HTR-8/SVneo (cell line): ENCODE data around the gene SFI1.
"Not testable (repeated sequence)": the region's sequence is repeated elsewhere in the genome, so short reads cannot be mapped to it uniquely, and the experiment has no call there.

Source experiments
- DNase-seq: peaks from one replicate; pipeline ENCODE4 v3.0.0; 2011; ENCODE audit warnings: low spot score, mixed read lengths; ENCODE audit not compliant: insufficient read length
- FAIRE-seq: peaks from 2 replicates; lab custom pipeline; 2011; peaks lifted over from hg19 to GRCh38; lab: Jason Lieb, UNC

The SFI1 gene

DNA sequence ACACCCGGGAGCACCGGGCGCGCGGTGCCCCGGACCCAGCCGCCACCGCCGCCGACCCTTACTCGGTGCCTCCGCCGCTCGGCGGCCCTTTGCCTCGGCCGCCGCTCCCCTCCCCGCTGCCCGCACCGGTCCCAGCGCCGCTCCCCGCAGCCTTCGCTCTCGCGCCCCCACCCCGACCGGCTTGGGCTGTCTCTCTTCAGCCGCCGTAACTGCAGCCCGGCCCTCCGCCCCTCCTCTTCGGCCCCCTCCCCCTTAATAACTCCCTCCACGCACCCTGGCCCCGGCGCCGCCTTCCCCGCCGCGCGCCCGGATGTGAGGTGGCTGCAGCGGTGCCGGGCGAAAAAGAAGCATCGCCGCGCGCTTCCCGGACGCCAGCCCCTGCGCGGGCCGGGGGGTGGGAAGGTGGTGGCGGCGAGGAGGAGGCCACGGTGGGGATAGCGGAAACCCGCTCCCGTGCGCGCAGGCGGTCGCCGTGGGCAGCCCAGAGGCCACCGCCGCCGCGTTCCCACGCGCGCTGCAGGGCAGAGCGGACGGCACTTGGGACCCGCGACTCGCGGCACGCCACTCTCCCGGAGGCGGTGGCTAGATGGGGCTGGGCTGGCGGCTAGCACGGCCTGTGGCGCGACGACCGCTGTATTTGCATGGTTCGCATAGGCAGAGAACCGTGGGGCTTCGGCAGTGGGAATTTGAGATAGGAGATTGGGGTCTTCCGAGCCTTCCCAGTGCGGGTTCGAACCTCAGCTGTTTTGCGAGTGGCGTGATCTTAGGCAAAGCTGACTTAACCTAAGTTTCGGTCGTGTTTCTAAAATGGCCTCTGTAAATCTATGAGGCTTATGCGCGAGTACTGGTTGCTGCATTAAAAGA, 6.5 kb upstream of the SFI1 start, which contains the start of gene EIF4ENIF1:
EIF4ENIF1 (minus strand) TSS at position 211 of the 864 bp plus-strand sequence. CDS start 1,124 bp downstream, outside the sequence.
- FAIRE-seq = peak; percentile 46
- peak; percentile 69 for DNase-seq

DNA sequence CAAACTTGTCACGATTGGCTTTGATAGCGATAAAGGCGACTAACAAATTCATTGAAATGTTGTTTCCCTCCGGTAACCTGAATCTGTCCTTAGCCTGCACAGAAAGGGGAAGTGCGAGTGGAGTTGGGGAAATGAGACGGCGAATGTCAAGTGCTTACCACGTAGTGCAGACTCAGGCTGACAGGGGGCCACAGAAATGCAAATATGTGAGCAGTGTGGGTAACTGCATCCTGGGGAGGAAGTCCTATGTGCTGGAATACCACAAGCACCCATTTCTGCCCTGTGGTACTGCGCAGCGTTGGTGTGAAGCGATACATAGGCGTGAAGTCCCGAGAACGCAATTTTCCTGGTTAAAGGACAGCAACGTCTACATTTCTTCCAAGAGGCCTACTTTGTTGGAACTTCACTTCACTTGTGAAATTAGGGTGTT, 5.8 kb upstream of the SFI1 start:
- FAIRE-seq = peak; percentile 38

DNA sequence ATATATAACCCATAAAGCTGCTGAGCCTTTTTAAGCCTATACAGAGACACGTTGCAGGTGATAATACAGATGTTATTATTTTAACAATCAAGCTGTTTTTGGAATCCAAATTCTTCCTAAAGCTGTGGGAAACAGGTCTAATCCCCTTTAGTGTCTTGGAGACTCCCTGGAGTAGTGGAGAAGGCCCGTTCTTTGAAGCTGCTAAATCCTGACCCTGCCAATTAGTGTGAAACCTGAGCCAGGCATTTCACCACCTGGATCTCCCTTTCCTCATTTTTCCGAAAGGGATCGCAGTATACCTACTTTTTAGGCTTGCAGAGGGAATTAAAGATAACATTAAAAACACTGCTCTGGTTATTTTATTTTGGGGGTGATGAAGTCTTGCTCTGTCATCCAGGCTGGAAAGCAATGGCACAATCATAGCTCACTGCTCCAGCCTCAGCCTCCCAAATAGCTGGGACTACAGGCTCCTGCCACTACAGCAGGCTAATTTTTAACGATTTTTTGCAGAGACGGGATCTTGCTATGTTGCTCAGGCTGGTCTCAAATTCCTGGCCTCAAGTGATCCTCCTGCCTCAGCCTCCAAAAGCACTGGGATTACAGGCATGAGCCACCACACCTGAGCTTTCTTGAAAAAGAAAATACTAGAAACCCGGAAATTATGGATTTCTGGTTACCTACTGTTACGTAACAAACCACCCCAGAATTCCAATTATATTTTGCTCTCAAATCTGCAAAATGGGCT, 4.9 kb upstream of the SFI1 start:
- no peak for FAIRE-seq
- no peak for DNase-seq

More for the DNA sequence above, 5.8 kb upstream of the SFI1 start:
- DNase-seq = peak; percentile 42

DNA sequence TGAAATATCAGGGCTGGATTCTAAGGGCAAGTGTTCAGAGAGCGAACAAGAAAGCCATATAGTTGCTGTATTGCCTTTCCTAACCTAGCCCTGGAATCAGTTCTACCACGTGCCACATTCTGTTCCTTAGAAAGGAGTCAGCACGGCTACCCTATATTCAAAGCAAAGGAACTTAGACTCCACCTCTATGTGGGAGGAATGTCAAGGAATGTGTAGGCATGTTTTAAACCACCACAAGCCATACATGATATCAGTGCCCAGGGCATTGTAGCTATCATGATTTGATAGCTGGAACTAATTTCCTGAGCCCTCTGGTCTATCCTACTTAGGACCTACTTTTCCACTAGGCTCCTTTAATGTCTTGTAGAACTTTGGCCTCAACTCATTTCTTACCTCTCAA, 4.2 kb upstream of the SFI1 start:
- FAIRE-seq = no peak
- no peak for DNase-seq

DNA sequence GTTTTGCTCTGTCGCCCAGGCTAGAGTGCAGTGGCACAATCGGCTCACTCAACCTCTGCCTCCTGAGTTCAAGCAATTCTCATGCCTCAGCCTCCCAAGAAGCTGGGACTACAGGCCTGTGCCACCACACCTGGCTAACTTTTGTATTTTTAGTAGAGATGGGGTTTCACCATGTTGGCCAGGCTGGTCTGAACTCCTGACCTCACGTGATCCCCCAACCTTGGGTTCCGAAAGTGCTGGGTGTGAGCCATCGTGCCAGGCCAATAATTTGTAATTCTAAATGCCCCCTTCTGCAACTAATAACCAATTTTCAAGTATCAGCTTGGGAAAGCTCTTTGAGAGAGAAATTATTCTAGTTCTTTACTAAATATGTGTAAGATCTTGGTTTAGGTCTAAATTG, 3.0 kb upstream of the SFI1 start:
- DNase-seq, FAIRE-seq: not testable (repeated sequence)

DNA sequence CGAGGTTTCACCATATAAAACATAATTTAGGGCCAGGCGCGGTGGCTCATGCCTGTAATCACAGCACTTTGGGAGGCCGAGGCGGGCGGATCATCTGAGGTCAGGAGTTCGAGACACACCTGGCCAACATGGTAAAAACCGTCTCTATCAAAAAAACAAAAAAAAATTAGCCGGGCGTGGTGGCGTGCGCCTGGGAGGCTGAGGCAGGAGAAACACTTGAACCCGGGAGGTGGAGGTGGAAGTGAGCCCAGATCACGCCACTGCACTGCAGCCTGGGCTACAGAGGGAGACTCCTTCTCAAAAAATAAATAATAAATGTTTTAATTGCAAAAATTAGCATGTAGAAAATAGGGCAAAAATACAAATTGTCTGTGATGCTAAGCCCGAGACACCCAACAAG, 993 bp upstream of the SFI1 start:
- DNase-seq = no peak
- FAIRE-seq = no peak

DNA sequence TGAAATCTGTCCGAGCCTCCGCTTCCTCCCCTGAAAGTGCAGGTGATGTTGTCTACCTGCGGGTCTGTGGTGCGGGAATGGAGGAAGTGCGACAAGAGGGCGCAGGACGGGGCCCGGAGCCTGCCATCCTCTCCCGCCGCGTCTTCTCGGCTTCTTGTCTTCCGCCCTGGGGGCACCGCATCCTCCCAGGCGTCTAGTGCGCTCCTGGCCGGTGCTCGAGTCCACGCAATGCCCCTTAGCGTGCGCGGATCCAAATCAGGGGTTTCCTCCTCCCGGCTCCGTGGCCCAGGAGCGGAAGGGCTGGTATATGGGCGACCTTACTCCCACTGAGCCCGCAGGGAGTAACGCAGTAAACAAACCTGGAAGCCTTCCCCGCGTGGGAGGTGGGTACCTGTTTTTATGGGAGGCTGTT, 405 bp downstream of the SFI1 start:
- FAIRE-seq (no peak), DNase-seq (no peak)

DNA sequence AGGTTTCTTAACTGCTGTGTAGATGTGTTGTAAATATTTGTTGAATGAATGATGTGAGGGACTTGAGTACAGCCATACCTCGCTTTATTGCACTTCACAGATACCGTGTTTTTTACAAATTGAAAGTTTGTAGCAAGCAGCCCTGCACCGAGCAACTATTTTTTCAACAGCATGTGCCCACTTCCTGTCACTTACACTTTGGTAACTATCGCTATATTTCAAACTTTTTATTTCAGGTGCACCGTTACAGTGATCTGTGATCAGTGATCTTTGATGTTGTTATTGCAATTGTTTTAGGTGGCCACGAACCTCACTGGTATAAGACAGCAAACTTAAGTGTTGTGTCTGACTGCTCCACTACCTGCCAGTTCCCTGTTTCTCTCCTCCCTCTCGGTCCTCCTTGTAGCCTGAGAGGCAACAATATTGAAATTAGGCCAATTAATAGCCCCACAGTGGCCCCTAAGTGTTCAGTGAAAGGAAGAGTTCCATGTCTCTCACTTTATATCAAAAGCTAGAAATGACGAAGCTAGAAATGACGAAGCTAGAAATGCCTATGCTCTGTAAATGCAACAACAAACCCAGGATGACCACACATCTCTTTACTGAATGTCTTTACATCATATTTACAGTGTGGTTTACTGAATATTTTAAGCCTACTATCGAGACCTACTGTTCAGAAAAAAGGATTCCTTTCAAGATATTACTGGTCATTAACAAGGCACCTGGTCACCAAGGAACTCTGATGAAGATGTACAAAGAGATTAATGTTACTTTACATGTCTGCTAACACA, 1.0 kb downstream of the SFI1 start:
- no peak for FAIRE-seq
- no peak for DNase-seq

DNA sequence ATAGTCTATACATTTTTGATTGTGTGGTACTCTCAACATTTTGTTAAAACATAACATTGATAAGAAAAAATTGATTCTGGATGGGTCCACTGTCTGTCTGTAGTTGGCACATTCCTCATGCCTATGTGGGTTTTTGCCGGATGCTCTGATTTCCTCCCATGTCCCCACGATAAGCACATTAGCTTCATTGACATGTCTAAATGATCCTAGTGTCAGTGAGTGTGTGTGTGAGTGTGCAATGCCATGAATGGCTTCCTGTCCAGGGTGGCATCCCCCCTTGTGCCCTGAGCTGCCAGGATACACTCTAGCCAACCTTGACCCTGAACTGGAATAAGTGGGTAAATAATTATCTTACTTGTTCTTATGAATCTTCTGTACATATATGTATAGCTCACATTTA, 5.4 kb downstream of the SFI1 start:
- no peak for DNase-seq
- no peak for FAIRE-seq

DNA sequence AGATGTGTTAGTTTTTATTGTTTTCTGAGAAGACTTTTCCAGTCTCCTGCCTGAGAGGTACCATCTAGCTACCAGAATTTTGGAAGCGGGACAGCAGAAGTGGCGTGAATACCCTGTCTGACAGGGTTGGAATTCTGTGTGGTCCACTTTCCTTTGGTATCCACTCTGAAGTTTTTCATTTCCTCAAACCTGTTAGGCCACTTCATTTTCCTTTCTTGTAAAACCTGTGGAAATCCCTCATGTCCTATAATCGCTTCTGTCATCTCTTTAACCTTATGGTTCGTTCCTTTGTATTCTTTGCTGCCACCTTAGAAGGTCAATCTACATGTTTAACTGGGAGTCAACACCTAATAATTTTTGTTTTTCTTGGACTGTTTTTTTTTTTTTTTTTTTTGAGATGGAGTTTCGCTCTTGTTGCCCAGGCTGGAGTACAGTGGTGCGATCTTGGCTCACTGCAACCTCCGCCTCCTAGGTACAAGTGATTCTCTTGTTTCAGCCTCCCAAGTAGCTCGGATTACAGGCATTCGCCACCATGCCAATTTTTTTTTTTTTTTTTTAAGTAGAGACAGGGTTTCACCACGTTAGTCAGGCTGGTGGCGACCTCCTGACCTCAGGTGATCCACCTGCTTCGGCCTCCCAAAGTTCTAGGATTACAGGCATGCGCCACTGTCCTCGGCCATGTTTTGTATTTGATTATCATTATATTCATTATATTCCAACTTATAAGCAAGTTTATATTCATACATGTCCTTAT, 7.1 kb downstream of the SFI1 start:
- DNase-seq (no peak), FAIRE-seq (no peak)

DNA sequence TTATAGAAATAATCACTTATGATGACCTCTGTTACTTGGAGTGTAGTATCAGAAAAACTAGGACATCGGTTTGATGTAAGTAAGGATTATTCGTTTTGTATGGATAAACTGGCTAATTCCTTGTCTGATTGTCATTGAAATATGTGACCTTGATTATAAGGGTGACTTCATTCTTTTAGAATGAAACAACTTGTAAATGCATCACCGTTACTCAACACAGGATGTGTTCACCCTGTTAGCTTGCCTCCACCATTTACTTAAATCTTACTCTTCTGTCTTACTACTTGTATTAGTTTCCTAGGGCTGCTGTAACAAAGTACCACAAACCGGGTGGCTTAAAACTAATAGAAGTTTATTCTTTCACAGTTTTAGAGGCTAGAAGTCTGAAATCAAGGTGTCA, 7.9 kb downstream of the SFI1 start:
- FAIRE-seq (no peak), DNase-seq (no peak)

DNA sequence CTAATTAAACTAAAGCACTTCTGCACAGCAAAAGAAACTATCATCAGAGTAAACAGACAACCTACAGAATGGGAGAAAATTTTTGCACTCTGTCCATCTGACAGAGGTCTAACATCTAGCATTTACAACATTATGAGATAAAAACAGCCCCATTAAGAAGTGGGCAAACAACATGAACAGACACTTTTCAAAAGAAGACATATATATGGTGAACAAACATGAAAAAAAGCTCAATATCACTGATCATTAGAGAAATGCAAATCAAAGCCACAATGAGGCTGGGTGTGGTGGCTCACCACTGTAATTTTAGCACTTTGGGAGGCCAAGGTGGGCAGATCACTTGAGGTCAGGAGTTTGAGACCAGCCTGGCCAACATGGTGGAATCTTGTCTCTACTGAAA, 11.2 kb downstream of the SFI1 start:
- not testable (repeated sequence) for FAIRE-seq, DNase-seq

DNA sequence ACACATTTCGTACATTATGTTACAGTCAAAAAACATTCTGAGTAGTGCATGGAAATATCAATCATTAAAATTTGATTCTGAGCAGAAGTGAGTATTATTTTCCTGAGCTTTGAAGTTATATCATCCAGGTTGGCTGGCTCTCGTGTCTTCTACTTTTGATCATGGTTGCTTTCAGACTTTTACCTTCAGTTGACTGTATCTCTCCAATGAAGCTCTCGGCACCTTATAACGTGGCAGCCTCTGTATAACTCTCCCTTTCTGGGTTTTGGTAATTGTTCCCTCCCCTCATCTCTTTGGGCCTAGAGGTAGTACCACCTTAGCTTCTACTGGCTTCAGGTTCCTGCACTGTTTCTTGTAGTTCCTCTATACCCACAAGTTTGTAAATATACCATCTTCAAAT, 12.2 kb downstream of the SFI1 start:
- no peak for FAIRE-seq
- no peak for DNase-seq

DNA sequence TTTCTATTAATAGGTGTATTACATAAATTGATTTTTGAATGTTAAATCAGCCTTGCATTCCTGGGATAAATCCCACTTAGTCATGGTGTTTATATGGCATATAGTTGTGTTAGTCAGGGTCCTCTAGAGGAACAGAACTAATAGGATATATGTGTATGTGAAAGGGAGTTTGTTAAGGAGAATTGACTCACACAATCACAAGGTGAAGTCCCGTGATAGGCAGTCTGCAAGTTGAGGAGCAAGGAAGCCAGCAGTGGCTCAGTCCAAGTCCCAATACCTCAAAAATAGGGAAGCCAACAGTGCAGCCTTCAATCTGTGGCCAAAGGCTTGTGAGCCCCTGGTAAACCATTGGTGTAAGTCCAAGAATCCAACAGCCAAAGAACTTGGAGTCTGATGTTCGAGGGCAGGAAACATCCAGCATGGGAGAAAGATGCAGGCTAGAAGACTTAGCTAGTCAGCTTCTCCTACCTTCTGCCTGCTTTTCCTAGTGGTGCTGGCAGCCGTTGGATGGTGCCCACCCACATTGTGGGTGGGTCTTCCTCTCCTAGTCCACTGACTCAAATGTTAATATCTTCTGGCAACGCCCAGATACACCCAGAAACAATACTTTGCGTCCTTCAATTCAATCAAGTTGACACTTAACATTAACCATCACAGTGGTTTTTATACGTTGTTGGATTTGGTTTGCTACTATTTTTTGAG, 12.9 kb downstream of the SFI1 start:
- DNase-seq (no peak), FAIRE-seq (no peak)

DNA sequence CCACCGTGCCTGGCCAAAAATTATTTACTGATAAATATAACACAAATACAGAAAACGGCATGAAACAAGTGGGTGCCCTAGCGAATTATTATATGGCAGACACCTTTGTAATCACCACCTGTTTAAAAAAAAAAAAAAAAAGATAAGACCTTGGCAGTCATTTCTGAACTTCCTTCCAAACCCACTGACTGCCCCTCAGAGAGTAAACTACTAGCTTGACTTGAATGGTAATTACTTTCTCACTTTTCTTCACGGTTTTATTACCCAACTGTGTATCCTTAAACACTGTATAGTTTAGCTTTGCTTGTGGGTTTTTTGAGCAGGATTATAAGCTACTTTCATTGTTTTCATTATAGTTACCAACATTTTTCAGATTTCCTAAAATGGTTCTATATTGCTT, 23.7 kb downstream of the SFI1 start:
- FAIRE-seq = no peak
- DNase-seq = no peak

DNA sequence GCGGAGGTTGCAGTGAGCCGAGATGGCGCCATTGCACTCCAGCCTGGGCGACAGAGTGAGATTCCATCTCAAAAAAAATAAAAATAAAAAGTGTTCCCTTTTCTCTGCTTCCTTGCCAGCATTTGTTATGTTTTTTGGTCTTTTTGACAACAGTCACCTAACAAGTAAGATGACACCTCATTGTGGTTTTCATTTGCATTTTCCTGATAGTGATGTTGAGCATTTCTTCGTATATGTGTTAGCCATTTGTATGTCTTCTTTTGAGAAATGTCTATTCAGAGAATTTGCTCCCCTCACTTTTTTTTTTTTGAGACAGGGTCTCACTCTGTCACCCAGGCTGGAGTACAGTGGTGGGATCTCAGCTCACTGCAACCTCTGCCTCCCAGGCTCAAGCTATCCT, 27.8 kb downstream of the SFI1 start:
- FAIRE-seq, DNase-seq: not testable (repeated sequence)

DNA sequence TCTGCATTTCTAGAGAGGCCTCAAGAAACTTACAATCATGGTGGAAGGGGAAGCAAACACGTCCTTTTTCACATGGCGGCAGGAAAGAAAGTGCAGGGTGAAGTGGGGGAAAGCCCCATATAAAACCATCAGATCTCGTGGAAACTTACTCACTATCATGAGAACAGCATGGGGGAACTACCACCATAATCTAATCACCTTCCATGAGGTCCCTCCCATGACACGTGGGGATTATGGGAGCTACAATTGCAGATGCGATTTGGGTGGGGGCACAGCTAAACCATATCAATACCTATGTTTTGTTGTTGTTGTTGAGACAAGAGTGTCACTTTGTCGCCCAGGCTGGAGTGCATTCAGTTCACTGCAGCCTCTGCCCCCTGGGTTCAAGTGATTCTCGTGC, 29.9 kb downstream of the SFI1 start:
- FAIRE-seq = no peak
- no peak for DNase-seq

DNA sequence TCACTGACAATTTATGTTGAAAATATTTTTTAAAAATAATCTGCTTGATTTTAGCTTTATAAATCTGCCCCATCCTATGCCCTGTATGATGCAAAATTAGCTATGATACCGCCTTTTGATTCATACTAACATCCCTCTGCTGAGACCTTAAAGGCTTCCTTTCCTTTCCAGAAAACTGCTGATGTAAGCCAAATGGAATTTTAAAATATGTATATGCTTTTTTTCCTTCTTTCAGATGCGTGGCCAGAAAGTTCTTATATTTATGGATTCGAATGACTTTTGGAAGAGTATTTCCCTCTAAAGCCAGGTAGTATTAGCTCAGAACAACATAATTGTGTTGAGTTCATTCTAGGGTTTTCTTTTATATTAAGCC, 34.5 kb downstream of the SFI1 start:
- DNase-seq = no peak
- FAIRE-seq = no peak

DNA sequence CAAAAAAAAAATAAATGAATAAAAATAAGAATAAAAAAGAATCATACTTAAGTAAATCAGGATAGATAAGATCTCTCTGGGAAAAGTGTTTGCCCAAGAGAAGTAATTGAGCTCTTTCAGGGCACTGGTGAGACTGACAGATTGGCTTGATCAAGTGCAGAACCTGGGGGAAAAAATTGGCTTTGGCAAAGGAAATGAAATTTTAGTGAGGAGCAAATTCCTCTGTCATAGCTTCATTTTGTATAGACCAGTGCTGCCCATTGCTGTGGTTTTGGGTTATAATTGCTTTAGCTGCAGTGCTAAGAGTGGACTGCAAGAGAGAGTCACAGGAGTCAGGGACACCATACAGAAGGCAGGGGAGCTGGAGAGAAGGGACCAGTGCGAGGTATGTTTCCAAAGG, 35.7 kb downstream of the SFI1 start:
- FAIRE-seq = no peak
- DNase-seq = no peak
